Skeletal muscle satellite cell (primary cell): ENCODE data around the gene ANO7.

Source experiments
- H3K27me3 ChIP-seq: 2 replicates; pipeline ENCODE4 v1.7.0; 2013; ENCODE audit warnings: low read length; ENCODE audit not compliant: control insufficient read depth, insufficient read depth
- H3K36me3 ChIP-seq: 2 replicates; pipeline ENCODE4 v1.7.0; 2013; ENCODE audit warnings: mild to moderate bottlenecking, control low read depth, low read length; ENCODE audit not compliant: insufficient read depth
- H3K4me1 ChIP-seq: 2 replicates; pipeline ENCODE4 v1.7.0; 2013; ENCODE audit warnings: low read length; ENCODE audit not compliant: control insufficient read depth, insufficient read depth
- H3K4me2 ChIP-seq: 2 replicates; pipeline ENCODE4 v1.7.0; 2013; ENCODE audit warnings: mild to moderate bottlenecking, low read length
- H3K4me3 ChIP-seq: 2 replicates; pipeline ENCODE4 v1.7.0; 2013; ENCODE audit warnings: low read length
- H3K9ac ChIP-seq: 2 replicates; pipeline ENCODE4 v1.7.0; 2013; ENCODE audit warnings: mild to moderate bottlenecking, low read depth, low read length, moderate library complexity
- H3K9me3 ChIP-seq: replicated peaks from 2 replicates; pipeline ENCODE4 v1.7.0; 2013; ENCODE audit warnings: mild to moderate bottlenecking, control low read depth, low read length

The ANO7 gene

GRCh38 chr2:241160318-241160717 is 28.2 kb upstream of the ANO7 start:
- peaks cover 40% of the 10 kb centered on the region for H3K36me3 ChIP-seq

DNA sequence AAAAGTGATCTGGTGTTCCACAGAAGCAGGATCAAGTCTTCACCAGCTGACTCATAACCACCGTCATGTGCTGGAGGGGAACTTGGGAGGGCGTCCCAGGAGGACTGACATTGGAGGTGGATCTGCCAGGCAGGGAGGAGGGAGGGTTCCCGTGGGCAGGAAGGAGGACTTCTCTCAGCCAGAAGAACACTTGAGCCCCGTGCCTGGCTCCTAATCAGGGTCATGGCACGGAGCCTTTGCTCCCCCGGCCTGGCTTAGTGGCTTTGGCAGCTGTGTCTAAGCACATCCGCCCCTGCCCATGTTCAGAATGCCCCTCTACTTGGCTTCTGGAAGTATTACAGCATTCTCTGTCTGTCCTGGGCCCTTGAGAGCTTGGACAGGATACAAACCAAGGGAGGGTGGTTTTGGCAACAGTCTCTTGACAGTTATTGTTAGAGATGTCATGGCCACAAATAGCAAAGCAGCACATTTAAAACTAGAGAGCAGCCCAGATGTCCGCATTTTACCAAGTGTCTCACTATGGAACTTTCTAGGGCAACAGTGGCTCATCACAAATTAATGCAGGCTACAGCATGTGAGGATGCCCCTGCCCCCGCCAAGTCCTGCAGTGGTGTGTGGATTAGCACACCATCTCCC is 26.7 kb upstream of the ANO7 start:
- Histone ChIP-seq H3K9me3 (no peaks in the 10 kb centered on the region), H3K4me2 (peak overlapping the region; percentile 39), H3K9ac (no peak overlapping the region), H3K4me1 (peaks cover 46% of the 10 kb centered on the region), H3K4me3 (peak overlapping the region; percentile 35), H3K27me3 (no peaks in the 10 kb centered on the region), H3K36me3 (peaks cover 48% of the 10 kb centered on the region)

More at GRCh38 chr2:241160318-241160717, 28.2 kb upstream of the ANO7 start:
- H3K27me3 ChIP-seq, result no peaks in the 10 kb centered on the region
- peaks cover 48% of the 10 kb centered on the region for H3K4me1 ChIP-seq
- no peaks in the 10 kb centered on the region for H3K9me3 ChIP-seq
- no peak overlapping the region for H3K4me3 ChIP-seq
- no peak overlapping the region for H3K9ac ChIP-seq
- H3K4me2 ChIP-seq, result no peak overlapping the region

DNA sequence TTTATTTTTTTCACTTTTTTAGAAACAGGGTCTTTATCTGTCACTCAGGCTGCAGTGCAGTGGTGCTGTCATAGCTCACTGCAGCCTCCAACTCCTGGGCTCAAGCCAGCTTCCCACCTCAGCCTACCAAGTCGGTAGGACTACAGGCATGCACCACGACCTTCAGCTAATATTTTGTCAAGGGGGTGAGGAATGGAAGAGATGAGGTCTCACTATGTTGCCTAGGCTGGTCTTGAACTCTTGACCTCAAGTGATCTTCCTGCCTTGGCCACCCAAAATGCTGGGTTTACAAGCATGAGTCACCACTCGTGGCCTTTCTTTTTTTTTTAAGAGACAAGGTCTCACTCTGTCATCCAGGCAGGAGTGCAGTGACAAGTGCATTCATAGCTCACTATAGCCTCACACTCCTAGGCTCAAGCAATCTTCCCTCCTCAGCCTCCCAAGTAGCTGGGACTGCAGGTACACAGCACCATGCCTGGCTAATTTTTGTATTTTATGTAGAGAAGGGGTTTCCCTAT is 24.8 kb upstream of the ANO7 start:
- peaks cover 28% of the 10 kb centered on the region for H3K4me1 ChIP-seq
- no peak overlapping the region for H3K4me3 ChIP-seq
- no peak overlapping the region for H3K9ac ChIP-seq
- H3K36me3 ChIP-seq, result peaks cover 59% of the 10 kb centered on the region
- no peak overlapping the region for H3K4me2 ChIP-seq
- H3K9me3 ChIP-seq, result no peaks in the 10 kb centered on the region
- H3K27me3 ChIP-seq, result no peaks in the 10 kb centered on the region

DNA sequence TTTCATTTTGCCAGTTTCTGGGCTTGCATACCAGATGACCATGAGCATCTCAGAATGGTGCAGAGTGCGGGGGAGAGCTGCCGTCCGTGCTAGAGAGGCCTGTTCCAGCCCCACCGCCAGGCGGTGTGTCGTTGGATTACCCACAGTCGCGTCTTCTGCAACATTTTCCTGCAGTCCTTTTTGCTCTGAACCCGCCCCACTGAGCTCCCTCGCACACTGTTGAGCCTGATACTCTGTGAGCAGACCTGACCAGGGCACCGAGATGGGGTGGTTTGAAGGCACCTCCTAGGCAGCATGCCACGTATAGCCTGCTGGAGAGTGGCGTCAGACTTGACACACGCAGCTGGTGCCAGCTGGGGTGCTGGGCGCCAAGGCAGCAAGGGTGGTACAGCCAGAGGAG is 20.1 kb upstream of the ANO7 start:
- Histone ChIP-seq H3K9me3 (peaks cover 6% of the 10 kb centered on the region), H3K4me3 (no peak overlapping the region), H3K27me3 (no peaks in the 10 kb centered on the region), H3K4me2 (no peak overlapping the region), H3K9ac (no peak overlapping the region), H3K36me3 (peaks cover 69% of the 10 kb centered on the region), H3K4me1 (peaks cover 6% of the 10 kb centered on the region)

- Histone ChIP-seq H3K4me2 (no peak overlapping the region), H3K9me3 (peaks cover 6% of the 10 kb centered on the region), H3K4me1 (no peaks in the 10 kb centered on the region), H3K4me3 (no peak overlapping the region), H3K36me3 (peaks cover 41% of the 10 kb centered on the region), H3K9ac (no peak overlapping the region), H3K27me3 (no peaks in the 10 kb centered on the region)
Measured at GRCh38 chr2:241173557-241173956, 14.9 kb upstream of the ANO7 start.

DNA sequence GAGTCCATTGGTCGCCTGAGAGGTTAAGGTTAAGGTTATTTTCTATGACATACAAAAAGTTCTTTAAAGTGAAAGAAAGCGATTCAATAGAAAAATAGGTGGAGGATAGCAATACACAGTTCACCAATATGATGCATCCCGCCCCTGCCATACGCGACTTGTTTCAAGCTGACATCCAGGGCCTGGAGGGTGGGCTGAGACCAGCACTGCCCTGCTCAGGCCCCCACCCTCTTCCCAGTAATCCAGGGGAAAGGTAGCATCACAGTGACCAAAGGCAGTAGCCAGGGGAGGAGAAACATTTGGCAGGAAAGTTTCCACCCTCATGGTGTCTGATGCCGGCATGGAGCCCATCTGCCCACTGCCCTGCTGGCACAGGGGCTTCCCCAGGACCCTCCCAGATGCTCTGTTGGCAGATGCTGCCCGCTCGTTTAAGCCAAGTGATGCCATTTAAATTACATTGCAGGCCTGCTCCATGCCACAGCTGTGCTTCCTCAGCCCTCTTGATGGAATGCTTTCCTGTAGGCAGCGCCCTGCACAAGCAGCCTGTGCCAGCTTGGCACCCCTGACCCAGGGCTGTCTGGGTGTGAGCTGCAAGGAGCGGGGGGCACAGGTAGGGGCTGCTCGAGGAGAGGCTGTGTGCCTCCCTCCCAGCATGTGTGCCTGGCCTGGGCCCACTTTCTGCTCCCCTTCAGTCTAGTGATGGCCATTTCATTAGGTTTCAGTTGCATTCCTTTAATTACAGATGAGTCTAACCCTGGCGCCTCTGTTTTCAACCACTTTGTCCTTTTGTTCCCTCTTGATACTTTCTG is 10.7 kb upstream of the ANO7 start:
- Histone ChIP-seq H3K9me3 (no peaks in the 10 kb centered on the region), H3K4me1 (no peaks in the 10 kb centered on the region), H3K9ac (no peak overlapping the region), H3K4me2 (no peak overlapping the region), H3K4me3 (no peak overlapping the region), H3K27me3 (no peaks in the 10 kb centered on the region), H3K36me3 (peaks cover 28% of the 10 kb centered on the region)

- no peaks in the 10 kb centered on the region for H3K4me1 ChIP-seq
- H3K4me2 ChIP-seq, result no peak overlapping the region
- H3K27me3 ChIP-seq, result no peaks in the 10 kb centered on the region
- no peak overlapping the region for H3K4me3 ChIP-seq
- H3K9me3 ChIP-seq, result no peaks in the 10 kb centered on the region
- H3K9ac ChIP-seq, result no peak overlapping the region
- peaks cover 28% of the 10 kb centered on the region for H3K36me3 ChIP-seq
Measured at GRCh38 chr2:241178961-241179360, 9.5 kb upstream of the ANO7 start.

DNA sequence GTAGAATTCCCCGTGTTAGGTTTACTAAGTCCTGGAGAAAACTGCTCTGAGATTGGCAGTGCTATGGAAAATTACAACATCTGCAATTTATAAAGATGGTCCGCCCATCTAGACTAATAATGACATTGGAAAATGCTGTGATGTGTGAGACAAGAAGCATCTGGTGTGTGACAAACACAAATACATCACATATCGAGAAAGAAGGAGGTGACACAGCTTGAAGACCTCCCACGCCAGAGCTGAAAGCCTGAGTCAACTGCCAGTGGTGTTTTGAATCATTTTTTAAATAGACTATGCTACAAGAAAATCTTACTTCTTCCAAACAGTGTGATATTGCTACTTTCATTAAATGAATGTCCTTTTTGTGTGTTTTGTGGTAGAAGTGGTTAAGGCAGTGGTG is 8.6 kb upstream of the ANO7 start:
- Histone ChIP-seq H3K4me1 (no peaks in the 10 kb centered on the region), H3K27me3 (no peaks in the 10 kb centered on the region), H3K9ac (no peak overlapping the region), H3K36me3 (peaks cover 27% of the 10 kb centered on the region), H3K4me2 (no peak overlapping the region), H3K4me3 (no peak overlapping the region), H3K9me3 (no peaks in the 10 kb centered on the region)

DNA sequence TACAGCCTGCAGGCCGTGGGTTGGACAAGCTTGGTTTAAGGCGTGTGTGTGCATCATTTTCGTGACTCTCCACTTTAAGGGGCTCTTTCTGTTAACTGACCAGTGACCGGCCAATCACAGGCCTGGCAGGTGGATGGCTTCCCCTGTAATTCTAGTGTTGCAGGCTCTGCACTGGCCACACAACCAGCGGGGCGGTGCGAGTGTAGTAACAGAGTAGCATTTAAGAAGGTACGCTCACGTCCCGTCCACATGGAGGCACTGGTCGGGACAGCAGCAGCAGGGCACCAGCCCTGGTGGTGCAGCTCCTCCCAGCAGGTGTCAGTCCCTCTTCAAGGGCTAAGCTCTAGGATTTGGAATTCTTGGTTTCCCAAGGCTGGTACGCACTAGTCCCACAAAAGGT is 8.0 kb upstream of the ANO7 start:
- H3K4me1 ChIP-seq, result no peaks in the 10 kb centered on the region
- no peaks in the 10 kb centered on the region for H3K27me3 ChIP-seq
- no peaks in the 10 kb centered on the region for H3K9me3 ChIP-seq
- peaks cover 21% of the 10 kb centered on the region for H3K36me3 ChIP-seq
- H3K4me3 ChIP-seq, result no peak overlapping the region
- H3K4me2 ChIP-seq, result no peak overlapping the region
- no peak overlapping the region for H3K9ac ChIP-seq

GRCh38 chr2:241182126-241182525 is 6.4 kb upstream of the ANO7 start:
- H3K4me1 ChIP-seq, result no peaks in the 10 kb centered on the region
- no peaks in the 10 kb centered on the region for H3K9me3 ChIP-seq
- no peak overlapping the region for H3K9ac ChIP-seq
- no peak overlapping the region for H3K4me2 ChIP-seq
- H3K4me3 ChIP-seq, result no peak overlapping the region
- peaks cover 20% of the 10 kb centered on the region for H3K36me3 ChIP-seq
- H3K27me3 ChIP-seq, result no peaks in the 10 kb centered on the region

GRCh38 chr2:241182531-241183133 is 5.8 kb upstream of the ANO7 start:
- no peaks in the 10 kb centered on the region for H3K27me3 ChIP-seq
- H3K9me3 ChIP-seq, result no peaks in the 10 kb centered on the region
- H3K4me3 ChIP-seq, result no peak overlapping the region
- H3K4me1 ChIP-seq, result no peaks in the 10 kb centered on the region
- H3K9ac ChIP-seq, result no peak overlapping the region
- peaks cover 20% of the 10 kb centered on the region for H3K36me3 ChIP-seq
- no peak overlapping the region for H3K4me2 ChIP-seq
